GM12878 (cell line): Measurements from ENCODE around the gene SEC16A.
"Not testable (repeated sequence)": the region's sequence is repeated elsewhere in the genome, so short reads cannot be mapped to it uniquely, and the experiment has no call there.

Experiments used
- CTCF ChIP-seq, 3 experiments: IDR thresholded peaks in 2 of 3; conservative IDR thresholded peaks in 1 of 3; 2 replicates each; pipeline ENCODE4 v1.5.1; 2011; ENCODE audit warnings: low read depth in 3 of 3, low read length in 3 of 3, mild to moderate bottlenecking in 3 of 3, control low read depth in 2 of 3, moderate library complexity in 2 of 3, inconsistent platforms in 1 of 3, mixed read lengths in 1 of 3; ENCODE audit not compliant: control insufficient read depth in 2 of 3, insufficient read depth in 1 of 3; ENCODE audit errors: extremely low read depth in 1 of 3
- EGR1 ChIP-seq, 2 experiments: IDR thresholded peaks; 1 replicate in 1 of 2; 2 replicates in 1 of 2; pipeline ENCODE4 v1.6.1; 2011 to 2012; ENCODE audit warnings: low read depth in 2 of 2, low read length in 2 of 2, borderline replicate concordance in 1 of 2, mild to moderate bottlenecking in 1 of 2, moderate library complexity in 1 of 2
- NFYB ChIP-seq: IDR thresholded peaks from 2 replicates; pipeline ENCODE4 v1.6.1; 2011; ENCODE audit warnings: low read depth, mild to moderate bottlenecking, low read length, improper control_type of control experiment, moderate library complexity; ENCODE audit not compliant: insufficient read depth
- RB1 ChIP-seq: fragments of 450-650 bp; formaldehyde crosslinking; IDR thresholded peaks from 2 replicates; pipeline ENCODE4 v1.6.1; 2017; ENCODE audit warnings: mild to moderate bottlenecking, borderline replicate concordance
- RFX5 ChIP-seq: IDR thresholded peaks from 2 replicates; pipeline ENCODE4 v1.6.1; 2011; ENCODE audit warnings: low read depth, low read length, improper control_type of control experiment
- SP1 ChIP-seq: IDR thresholded peaks from one replicate; pipeline ENCODE4 v1.6.1; 2011; ENCODE audit warnings: low read depth, low read length
- ZBTB33 ChIP-seq: fragments of 450-650 bp; IDR thresholded peaks from 2 replicates; pipeline ENCODE4 v1.6.1; 2017; ENCODE audit warnings: mild to moderate bottlenecking

- TF ChIP-seq CTCF (IDR thresholded peaks at IDR 0.05 in 2 of 3, conservative IDR thresholded peaks at IDR 0.05 in 1 of 3; ENCODE audit: control insufficient read depth in 2 of 3, extremely low read depth in 1 of 3, insufficient read depth in 1 of 3, low read depth in 3 of 3, low read length in 3 of 3); ZBTB33; EGR1 (IDR thresholded peaks at IDR 0.05; ENCODE audit: borderline replicate concordance in 1 of 2, low read depth in 2 of 2, low read length in 2 of 2); RFX5; RB1; SP1; NFYB: not testable (repeated sequence)
Measured at GRCh38 chr9:136407061-136407460, 75.8 kb downstream of the SEC16A start.
